ENCODE data around the gene PHLDB2.

GRCh38 chr3:111813441-111813840 lies 45.6 kb upstream of the PHLDB2 start:
- no peak for TF ChIP-seq POLR2A (IDR thresholded peaks at IDR 0.05)
- TF ChIP-seq, protein P1, sequence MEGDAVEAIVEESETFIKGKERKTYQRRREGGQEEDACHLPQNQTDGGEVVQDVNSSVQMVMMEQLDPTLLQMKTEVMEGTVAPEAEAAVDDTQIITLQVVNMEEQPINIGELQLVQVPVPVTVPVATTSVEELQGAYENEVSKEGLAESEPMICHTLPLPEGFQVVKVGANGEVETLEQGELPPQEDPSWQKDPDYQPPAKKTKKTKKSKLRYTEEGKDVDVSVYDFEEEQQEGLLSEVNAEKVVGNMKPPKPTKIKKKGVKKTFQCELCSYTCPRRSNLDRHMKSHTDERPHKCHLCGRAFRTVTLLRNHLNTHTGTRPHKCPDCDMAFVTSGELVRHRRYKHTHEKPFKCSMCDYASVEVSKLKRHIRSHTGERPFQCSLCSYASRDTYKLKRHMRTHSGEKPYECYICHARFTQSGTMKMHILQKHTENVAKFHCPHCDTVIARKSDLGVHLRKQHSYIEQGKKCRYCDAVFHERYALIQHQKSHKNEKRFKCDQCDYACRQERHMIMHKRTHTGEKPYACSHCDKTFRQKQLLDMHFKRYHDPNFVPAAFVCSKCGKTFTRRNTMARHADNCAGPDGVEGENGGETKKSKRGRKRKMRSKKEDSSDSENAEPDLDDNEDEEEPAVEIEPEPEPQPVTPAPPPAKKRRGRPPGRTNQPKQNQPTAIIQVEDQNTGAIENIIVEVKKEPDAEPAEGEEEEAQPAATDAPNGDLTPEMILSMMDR (IDR thresholded peaks at IDR 0.05): no peak
